ENCODE measurements around the gene MYBBP1A.
"Not testable (repeated sequence)": the region's sequence is repeated elsewhere in the genome, so short reads cannot be mapped to it uniquely, and the experiment has no call there.

The MYBBP1A gene

GRCh38 chr17:4588391-4588790 is 33.2 kb upstream of the MYBBP1A start:
- no peak for DNase-seq

GRCh38 chr17:4587803-4588202 is 32.6 kb upstream of the MYBBP1A start:
- no peak for DNase-seq

GRCh38 chr17:4587195-4587594 is 32.0 kb upstream of the MYBBP1A start:
- no peak for DNase-seq

GRCh38 chr17:4586043-4586442 is 30.9 kb upstream of the MYBBP1A start:
- no peak for DNase-seq

- DNase-seq = no peak
Observed at GRCh38 chr17:4585638-4585994, 30.4 kb upstream of the MYBBP1A start.

GRCh38 chr17:4584917-4585637 is 29.9 kb upstream of the MYBBP1A start:
- no peak for DNase-seq

GRCh38 chr17:4584101-4584916 is 29.1 kb upstream of the MYBBP1A start, which contains the start of gene SMTNL2:
TSS of gene SMTNL2 (plus strand) at chr17:4584529. CDS start at chr17:4584606, 77 bp downstream.
- DNase-seq = no peak

GRCh38 chr17:4583782-4584100 is 28.6 kb upstream of the MYBBP1A start:
- DNase-seq = no peak

GRCh38 chr17:4583206-4583605 is 28.0 kb upstream of the MYBBP1A start:
- no peak for DNase-seq

- no peak for DNase-seq
Observed at GRCh38 chr17:4582691-4583090, 27.5 kb upstream of the MYBBP1A start.

- DNase-seq = no peak
Observed at GRCh38 chr17:4582101-4582501, 26.9 kb upstream of the MYBBP1A start.

- DNase-seq = no peak
Observed at GRCh38 chr17:4580291-4580690, 25.1 kb upstream of the MYBBP1A start.

GRCh38 chr17:4579678-4580077 is 24.5 kb upstream of the MYBBP1A start:
- no peak for DNase-seq

GRCh38 chr17:4578349-4578748 is 23.2 kb upstream of the MYBBP1A start:
- not testable (repeated sequence) for DNase-seq

- DNase-seq = no peak
Observed at GRCh38 chr17:4577386-4577993, 22.3 kb upstream of the MYBBP1A start.

- DNase-seq = no peak
Observed at GRCh38 chr17:4576729-4577322, 21.6 kb upstream of the MYBBP1A start.

- DNase-seq = no peak
Observed at GRCh38 chr17:4576161-4576558, 21.0 kb upstream of the MYBBP1A start.

- no peak for DNase-seq
Observed at GRCh38 chr17:4574448-4575045, 19.4 kb upstream of the MYBBP1A start.

GRCh38 chr17:4573669-4574068 is 18.5 kb upstream of the MYBBP1A start:
- DNase-seq = peak; percentile 9 to 56

- DNase-seq = no peak
Observed at GRCh38 chr17:4573115-4573514, 17.9 kb upstream of the MYBBP1A start.

- DNase-seq = no peak
Observed at GRCh38 chr17:4572131-4572530, 16.9 kb upstream of the MYBBP1A start.

GRCh38 chr17:4569591-4569990 is 14.4 kb upstream of the MYBBP1A start:
- no peak for DNase-seq

- DNase-seq = peak; percentile 27 to 38
Observed at GRCh38 chr17:4566785-4567184, 11.6 kb upstream of the MYBBP1A start.

Data from CD4-positive, alpha-beta T cell treated with Interferon alpha-2 for 1 hour (primary cell).